Breast epithelium (tissue), 3 donors: ENCODE results near the gene MFSD6L.

Experiments used
- POLR2A ChIP-seq: fragments of 450-650 bp; IDR thresholded peaks from one replicate; pipeline ENCODE4 v1.6.1; 2016; ENCODE audit warnings: antibody characterized with exemption, mild to moderate bottlenecking, moderate library complexity
- POLR2AphosphoS5 ChIP-seq, 3 donors: sonication (generic); formaldehyde crosslinking; IDR thresholded peaks; one replicate each; pipeline ENCODE4 v1.6.1; 2017; ENCODE audit warnings: antibody characterized with exemption in 3 of 3
- TF ChIP-seq, protein P1 (sequence below), 3 donors: fragments of 450-650 bp; IDR thresholded peaks; one replicate each; pipeline ENCODE4 v1.5.1; 2016 to 2017; ENCODE audit warnings: antibody characterized with exemption in 3 of 3, mild to moderate bottlenecking in 3 of 3, moderate library complexity in 3 of 3

DNA sequence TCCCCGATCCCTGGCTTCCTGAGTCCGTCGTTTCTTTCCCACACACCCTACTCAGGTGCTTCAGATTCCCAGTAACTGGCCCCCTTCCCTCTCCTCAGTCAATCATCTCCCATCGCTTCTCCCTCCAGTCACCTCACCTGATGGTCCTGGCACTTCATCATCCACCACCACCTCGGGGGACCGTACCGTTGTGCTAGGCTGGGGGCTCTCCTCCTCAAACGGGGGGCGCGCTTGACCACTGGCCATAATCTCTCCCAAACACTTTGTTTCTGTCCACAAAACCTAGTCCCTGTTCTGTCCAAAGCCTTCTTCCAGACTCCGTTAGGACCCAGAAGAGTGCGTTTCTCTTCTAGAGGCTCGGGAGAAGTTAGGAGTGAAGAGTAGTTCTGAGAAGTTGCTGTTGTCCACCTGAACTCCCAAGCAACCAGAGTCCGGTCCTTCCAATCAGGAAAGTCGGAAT lies 41.0 kb downstream of the MFSD6L start, which contains the start of gene SPDYE4:
- TF ChIP-seq, protein P1, sequence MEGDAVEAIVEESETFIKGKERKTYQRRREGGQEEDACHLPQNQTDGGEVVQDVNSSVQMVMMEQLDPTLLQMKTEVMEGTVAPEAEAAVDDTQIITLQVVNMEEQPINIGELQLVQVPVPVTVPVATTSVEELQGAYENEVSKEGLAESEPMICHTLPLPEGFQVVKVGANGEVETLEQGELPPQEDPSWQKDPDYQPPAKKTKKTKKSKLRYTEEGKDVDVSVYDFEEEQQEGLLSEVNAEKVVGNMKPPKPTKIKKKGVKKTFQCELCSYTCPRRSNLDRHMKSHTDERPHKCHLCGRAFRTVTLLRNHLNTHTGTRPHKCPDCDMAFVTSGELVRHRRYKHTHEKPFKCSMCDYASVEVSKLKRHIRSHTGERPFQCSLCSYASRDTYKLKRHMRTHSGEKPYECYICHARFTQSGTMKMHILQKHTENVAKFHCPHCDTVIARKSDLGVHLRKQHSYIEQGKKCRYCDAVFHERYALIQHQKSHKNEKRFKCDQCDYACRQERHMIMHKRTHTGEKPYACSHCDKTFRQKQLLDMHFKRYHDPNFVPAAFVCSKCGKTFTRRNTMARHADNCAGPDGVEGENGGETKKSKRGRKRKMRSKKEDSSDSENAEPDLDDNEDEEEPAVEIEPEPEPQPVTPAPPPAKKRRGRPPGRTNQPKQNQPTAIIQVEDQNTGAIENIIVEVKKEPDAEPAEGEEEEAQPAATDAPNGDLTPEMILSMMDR (IDR thresholded peaks at IDR 0.05): no peak
- TF ChIP-seq POLR2AphosphoS5 (IDR thresholded peaks at IDR 0.05): no peak
- TF ChIP-seq POLR2A: no peak
